ENCODE results near the gene GGT5. TPM values are rescaled to one million over a fixed set of nuclear protein-coding genes. Genes with fewer than 3 reads are reported as not detected.
"Not testable (repeated sequence)": the region's sequence is repeated elsewhere in the genome, so short reads cannot be mapped to it uniquely, and the experiment has no call there.

Gene GGT5, protein sequence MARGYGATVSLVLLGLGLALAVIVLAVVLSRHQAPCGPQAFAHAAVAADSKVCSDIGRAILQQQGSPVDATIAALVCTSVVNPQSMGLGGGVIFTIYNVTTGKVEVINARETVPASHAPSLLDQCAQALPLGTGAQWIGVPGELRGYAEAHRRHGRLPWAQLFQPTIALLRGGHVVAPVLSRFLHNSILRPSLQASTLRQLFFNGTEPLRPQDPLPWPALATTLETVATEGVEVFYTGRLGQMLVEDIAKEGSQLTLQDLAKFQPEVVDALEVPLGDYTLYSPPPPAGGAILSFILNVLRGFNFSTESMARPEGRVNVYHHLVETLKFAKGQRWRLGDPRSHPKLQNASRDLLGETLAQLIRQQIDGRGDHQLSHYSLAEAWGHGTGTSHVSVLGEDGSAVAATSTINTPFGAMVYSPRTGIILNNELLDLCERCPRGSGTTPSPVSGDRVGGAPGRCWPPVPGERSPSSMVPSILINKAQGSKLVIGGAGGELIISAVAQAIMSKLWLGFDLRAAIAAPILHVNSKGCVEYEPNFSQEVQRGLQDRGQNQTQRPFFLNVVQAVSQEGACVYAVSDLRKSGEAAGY
- 19.7 TPM for polyA plus RNA-seq (2013, experiment 1 of 2; ENCODE audit: insufficient read length)
- polyA plus RNA-seq (2013, experiment 2 of 2; ENCODE audit: insufficient read length) = 17.2 TPM

DNA sequence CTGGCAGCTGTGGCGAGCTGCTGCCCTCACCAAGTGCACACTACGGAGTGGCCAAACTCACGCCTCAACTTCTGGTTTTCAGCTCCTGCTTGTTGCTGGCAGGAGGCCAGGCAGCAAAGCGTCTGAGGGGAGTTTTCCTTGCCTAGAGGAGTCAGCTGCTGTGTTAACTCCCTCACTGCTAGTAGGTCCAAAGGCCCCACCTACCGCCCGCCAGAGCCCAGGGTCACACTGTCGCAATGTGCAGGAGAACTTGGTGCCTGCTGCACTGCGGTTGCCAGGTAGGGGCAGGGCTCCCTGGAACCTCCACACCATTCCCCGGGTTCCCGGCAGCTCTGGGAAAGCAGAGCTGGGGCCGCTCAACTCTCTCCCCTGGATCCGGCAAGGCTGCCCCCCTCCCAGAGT is at the start of gene GGT5:
TSS of gene GGT5 (minus strand) at position 53 of the 402 bp plus-strand sequence. CDS start 357 bp downstream, outside the sequence.
- not testable (repeated sequence) for DNase-seq

DNA sequence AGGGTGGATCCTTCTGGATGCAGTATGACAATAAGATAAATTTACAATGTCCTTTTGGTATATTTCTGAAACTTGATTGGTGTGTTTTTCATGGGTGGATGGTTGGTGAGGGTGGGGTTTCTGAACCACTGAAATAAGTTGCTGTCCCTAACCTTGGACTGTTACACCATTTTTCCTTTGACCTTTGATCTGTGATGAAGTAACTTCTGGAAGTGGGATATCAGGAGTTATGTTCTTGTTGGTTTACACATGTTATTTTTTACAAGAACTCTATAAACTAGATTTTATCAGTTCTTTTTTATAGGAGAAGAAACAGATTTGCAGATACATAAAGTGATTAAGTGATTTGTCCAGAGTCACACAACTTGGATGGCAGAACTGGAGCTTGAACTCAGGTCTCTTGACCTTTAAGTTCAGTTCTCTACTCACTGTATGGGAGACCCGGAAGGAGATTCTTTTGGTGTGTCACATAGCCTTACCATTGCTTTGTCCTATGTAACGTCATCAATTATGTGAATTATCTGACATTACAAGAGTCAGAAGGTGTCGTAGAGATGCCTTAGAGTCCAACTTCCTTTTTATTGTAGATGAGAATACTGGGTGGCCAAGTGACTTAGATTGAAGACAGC is 47.4 kb upstream of the GGT5 start:
- not testable (repeated sequence) for DNase-seq

DNA sequence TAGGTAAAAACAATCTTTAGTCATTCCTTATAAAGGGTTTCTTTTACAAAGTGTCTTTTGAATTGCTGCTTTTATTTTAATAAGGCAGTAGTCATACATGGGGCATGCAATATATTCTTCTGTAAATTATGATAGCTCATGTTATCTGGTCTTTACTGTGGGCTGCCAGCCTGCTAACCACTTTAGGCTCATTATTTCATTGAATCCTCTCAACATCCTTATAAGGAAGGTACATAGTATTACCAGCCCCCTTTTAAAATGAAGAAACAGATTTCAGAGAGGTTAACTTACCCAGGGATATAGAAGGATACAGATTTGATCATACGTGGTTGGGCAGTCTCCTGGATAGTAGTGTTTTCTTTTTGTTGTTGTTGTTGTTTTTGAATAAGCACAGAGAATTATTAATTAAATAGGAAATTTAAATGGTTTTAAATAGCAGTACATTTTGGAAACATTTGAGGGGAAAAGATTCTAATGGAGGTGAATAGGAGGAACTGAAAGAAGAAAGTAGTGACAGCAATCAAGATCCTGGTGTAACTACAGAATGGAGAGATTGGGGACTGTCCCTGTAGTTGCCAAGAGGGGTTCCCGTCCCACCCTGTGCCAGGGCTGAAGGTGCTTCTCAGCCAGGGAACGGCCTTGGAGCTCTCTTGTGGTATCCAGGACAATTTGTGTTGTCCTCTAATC is 46.8 kb upstream of the GGT5 start:
- peak; percentile 54 for DNase-seq

DNA sequence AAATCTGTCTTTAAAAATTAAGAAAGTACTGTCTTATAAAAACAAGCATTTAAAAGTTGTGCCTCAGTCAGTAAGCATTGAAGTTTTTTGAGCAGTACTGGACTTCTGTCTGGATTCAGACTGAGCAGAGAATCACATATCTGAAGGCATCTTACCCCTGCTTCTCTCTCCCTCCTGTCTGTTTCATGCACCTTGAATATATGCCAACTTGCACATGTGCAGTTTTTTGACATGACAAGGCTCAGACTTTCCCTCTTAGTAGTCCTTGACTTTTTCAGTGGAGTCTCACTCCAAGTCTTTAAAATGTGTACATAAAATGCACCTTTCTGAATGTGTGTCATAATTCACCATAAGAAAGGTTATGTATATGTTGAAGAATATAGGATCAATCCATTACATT is 45.6 kb upstream of the GGT5 start:
- peak; percentile 31 for DNase-seq

DNA sequence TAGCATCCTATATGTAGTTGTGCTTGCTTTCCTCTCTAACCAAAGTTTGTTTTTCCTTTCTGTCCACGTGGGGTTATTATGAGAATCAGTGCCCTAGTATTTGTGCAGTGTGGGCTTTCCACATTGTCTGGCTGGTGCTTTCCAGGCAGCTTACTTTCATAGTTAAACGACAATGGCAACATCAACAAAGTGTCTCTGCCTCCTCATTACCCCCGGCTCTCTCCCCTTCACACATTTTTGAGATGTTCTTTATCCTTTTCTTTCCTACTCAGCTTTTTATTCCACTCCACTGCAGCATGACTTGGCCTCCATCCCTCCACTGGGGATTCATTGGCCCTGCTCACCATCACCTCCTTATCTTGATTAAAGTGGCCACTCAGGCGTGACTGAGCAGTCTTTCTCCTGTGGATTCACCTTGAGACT is 44.9 kb upstream of the GGT5 start:
- peak; percentile 57 for DNase-seq

DNA sequence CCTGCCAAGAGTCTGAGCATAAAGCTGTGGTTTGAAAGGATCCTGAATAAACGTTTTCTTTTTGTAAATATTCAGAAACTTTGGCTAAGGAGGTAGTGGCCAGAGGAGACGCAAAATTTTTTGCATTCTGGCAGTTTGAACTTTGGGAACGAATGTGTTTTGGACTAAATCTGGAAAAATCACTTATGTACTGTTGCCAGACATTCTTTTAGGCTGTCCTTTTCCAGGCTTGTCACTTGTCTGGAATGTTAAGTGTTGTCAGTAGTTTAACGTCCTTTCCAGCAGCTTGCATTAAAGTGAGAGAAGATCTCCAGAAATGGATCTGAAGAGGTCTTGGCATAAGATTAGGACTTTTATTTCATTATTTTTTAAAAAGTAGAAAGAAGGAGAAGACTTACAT is 44.2 kb upstream of the GGT5 start:
- peak; percentile 95 for DNase-seq

DNA sequence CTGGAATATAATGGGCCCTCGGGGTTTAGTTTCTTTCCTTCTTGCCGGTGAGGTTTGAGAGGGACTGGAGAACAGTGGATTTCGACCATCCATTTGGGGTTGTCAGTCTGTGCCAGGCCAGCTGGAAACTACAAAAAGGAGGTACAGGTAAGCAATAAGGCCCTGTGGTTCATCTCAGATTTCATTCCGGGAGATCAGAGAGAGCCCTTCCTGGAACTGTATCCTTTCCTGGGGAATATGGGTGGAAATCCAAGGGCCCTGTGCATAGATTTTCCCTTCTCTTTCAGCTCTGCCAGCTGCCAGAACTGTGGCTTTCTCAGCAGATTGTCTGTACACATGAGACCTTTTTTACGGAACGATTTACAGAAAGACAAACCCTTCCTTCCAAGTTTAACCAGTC is 42.9 kb upstream of the GGT5 start:
- DNase-seq = not testable (repeated sequence)

DNA sequence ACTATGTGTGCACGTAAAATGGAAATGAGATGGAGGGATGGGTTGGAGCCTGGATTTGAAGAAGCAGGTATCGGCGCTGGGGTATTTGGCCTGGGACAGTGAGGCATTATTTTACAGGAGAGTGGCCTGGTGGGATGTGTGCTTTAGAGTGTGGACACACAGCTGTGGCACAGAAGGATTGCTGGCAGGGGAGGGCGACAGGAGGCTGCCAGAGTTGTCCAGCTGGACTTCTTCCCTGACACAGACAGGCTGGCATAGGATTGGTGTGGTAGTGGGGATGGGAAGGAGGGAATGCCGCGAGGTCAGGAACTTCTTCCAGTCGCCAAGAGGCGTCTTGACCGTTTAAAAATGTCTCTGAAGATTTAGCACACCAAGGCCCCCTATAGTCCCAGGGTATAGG is 42.3 kb upstream of the GGT5 start:
- DNase-seq = not testable (repeated sequence)

DNA sequence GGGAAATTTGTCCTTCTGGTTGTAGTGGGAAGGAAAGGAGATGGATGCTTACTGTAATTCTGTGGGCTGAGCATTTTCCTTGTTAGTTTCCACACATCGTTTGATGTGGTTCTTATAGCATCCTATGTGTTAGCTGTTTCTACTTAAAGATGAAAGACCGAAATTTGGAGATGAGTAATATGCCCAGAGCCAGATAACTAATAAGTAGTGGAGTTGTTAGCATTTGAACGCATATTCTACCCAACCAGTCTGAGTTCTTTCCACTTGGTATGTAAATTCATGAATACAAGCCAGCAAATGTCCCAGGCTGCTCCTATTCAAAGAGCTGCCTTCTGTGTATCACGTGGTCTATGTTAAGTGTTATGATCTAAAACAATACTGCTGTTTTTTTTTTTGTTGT is 40.4 kb upstream of the GGT5 start:
- DNase-seq = peak; percentile 47

DNA sequence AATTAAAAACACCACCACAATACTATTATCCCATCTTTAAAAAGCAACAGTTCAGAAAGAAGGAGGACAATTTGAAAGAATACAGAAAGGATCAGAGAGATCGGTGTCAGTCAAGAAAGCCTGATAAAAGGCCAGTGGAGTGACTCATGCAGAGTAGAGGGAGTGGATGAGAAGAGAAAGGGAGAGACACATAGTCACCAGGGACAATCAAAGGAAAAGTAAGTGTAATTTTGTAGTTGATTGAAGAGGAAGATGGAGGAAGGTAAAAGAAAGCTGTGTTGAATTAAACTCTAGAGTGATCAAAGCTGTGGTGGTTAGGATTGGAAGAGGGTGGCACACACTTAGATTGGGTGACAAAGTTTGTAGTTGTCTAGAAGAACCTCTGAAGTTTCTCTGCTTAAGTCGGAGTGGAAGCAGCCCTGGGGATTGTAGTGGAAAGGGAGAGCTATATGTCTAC is 39.9 kb upstream of the GGT5 start:
- DNase-seq = peak; percentile 73

DNA sequence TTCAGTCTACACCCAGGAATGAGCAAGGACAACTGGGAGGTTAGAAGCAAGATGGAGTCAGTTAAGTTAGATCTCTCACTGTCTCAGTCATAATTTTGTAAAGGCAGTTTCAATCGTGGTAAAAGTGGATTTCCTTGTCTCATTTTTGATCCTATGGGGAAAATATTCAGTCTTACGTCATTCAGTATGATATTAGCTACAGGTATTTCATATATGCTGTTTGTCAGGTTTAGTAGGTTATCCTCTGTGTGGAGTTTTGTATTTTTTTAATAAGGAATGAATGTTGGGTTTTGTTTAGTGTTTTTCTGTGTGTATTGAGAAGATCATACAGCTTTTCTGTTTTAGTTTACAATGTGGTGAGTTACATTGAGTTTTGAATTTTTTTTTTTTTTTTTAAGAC is 37.5 kb upstream of the GGT5 start:
- no peak for DNase-seq

DNA sequence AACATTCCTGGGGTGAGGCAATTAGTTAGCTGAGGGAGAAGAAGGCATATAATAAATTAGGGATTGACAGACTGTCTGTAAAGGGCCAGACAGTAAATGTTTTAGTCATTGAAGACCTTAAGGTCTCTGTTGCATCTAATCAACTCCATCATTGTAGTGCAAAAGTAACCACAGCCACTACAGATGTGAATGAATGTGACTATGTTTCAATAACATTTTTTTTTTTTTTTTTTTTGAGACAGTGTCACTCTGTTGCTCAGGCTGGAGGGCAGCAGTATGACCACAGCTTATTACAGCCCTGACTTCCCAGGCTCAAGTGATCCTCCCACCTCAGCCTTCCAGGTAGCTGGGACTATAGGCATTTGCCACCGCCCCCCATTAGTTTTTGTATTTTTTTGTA is 35.5 kb upstream of the GGT5 start:
- DNase-seq = not testable (repeated sequence)

DNA sequence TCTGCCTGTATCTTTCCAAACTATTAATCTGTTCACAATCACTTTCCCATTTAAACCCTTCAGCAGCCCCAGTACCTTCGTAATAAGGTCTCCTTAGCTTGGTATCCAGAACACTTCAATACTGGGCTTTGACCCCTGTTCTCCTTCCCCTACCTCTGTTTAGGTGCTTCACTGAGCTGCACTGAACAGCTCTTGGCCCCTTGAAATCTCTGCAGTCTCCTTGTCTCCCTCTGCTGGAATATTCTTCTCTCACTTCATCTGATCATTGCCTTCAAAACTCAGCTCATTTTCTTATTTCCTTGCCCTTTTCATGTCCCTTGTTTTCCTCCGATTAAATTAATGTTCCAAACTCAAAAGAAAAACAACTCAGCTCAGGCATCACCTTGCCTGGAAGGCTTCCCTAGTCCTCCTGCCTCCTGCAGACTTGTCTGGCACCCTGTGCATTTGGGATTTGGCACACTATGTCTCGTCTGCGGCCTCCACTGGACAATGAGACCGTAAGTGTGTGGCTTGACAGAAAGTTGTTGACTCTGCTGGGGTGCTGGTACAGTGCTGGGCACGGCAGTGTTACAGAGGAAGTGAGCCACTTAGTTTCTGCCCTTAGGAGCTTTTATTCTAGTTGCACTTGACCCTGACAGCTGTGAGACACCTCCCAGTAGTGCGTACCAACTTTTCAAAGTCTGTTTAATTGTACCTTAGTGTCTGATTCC is 30.0 kb upstream of the GGT5 start:
- not testable (repeated sequence) for DNase-seq

DNA sequence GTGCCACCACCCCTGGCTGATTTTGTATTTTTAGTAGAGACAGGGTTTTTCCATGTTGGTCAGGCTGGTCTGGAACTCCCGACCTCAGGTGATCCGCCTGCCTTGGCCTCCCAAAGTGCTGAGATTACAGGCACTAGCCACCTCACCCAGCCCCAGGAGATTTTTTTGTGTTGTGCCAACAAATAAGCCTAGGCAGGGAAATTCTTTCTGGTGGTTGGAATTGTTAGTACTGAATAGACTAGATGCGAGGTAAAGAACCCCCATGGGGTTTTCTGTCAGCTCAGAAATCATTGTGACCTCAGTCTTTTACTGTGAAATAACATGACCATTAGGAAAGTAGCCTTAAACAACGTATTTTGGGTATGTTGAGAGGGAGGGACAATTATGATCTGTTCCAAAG is 29.0 kb upstream of the GGT5 start:
- not testable (repeated sequence) for DNase-seq

DNA sequence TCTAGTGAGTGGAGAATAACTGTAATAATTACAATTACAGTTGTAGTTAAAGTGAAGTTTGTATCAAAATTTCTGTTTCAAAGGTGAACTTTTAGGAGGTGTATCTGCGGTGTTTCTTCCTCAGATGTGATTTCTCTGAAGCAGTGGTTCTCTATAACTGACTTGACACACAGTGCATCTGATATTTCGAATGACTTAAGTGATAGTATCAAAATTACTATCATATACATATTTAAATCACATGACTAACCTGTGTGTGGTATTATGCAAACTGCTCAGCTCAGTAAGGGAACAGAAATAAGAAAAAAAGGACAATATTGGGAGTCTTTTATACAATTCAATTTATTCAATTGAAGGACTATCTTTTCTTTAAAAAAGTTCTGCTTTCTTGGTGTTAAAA is 28.1 kb upstream of the GGT5 start:
- DNase-seq = not testable (repeated sequence)

DNA sequence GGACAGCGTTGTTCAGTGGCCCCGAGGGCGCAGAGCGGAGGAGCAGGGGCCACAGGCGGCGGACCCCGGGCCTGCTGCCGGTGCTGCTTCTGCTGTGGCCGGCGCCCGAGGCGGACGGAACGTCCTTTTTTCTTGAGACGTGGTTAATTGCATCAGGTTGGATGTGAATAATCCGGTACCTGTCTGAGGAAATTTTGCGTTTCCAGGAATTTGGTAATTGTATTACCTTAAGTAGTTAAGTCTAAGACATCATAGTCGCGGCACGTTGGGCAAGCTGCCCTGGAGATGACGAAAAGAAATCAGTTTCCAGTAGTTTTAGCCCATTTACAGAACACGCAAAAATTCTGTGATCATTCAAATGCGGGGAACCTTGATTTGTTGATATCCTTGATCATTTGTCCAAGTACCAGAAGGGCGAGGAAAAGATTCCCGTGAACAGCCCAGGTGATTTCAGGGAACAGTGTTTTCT is 26.5 kb upstream of the GGT5 start:
- DNase-seq = no peak

DNA sequence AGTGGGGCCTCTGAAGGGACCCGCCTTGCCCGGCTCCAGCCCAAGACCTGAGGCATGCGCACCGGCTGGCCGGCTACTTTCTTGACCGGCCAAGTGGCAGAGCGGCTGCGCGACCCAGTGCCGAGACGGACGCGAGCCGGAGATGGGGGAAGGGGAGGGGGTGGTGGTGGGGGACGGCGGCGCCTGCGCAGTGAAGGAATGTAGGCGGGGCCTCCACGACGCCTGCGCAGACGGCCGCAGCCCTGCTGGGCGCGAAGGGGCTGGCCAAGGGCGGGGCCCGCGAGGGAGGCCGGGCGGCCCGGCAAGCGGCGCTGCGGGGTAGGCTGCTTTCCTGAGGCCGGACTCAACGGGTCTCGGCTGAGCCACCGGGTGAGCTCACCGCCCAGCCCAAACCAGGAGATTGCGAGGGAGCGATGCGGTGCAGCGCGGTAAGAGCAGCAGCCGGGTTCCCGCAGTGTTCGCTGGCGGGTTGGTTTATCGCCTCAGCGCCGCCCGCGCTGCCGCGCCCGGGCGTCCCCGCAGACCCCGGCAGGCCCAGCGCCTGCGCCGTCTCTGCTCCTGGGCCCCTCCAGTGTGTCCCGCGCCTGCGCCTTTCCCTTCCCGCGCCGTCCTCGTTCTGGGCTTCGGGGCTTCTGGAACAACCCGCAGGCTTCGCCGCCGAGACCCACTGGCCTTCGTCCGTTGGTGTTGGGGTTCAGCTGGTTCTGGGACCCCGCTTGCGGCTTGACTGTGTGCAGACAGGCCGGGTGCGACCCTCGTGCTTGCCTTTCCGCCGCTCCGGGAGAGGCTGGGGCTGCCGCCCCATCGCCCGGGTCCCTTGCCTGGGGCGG is 25.9 kb upstream of the GGT5 start, which contains the start of gene SPECC1L:
TSS of gene SPECC1L (plus strand) at position 276 of the 830 bp plus-strand sequence. CDS start 31,401 bp downstream, outside the sequence.
- peak; percentile 88 for DNase-seq

DNA sequence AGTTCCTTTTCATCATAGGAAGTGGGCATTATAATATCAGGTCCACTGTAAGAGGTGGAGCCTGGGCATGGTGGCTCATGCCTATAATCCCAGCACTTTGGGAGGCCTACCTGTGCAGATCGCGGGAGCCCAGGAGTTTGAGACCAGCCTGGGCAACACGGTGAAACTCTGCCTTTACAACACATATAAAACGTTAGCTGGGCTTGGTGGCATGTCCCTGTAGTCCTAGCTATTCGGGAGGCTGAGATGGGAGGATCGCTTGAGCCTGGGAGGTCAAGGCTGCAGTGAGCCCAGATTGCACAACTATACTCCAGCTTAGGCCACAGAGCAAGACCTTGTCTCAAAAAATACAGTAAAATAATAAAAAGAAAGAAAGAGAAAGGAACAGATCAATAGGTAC is 21.6 kb upstream of the GGT5 start:
- not testable (repeated sequence) for DNase-seq

DNA sequence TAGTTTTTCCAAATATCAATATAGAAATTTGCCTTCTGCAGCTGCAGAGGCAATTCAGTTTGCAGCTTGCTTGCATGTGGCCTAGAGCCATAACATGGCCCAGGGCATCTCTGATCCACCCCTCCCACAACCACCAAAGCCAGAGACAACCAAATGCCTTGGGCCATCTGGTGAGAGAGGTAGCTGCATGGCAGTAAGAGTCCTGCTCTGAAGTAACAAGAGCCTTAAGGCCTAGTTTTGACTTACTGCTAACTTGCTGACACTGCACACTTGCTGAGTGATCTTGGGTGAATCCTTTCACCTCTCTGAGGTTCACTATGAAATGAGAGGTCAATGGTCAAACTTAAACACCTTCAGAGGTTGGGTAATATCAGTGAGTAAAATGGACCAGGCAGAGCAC is 20.9 kb upstream of the GGT5 start:
- no peak for DNase-seq

DNA sequence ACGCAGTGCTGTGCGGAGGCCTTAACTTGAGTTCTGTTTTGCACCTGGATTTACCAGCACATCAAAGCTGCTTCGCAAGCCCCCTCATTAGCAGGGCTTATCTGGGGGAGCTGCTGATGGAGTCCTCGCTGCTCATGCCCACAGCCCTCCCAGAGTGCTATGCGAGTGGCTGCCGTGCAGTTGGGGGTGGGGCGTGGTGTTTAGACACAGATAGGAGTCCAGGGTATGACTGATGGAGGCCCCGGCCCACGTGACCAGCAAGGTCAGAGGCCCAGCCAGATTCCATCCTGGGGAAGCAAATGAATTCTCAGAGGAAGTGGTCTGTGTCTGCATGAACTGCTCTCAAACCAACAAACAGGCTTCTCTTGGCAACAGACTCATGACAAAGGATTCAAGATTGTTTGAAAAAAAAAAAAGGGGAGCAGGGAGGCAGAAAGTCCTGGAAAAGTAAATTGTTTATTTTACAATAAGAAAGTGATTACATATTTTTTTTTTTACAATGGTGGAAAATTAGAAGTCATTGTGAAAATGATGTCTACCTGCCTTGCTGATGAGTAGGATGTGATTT is 19.5 kb upstream of the GGT5 start:
- peak; percentile 65 for DNase-seq
